ENCODE results near the gene SHC3.
A peak's percentile ranks its signal among the peaks of the same experiment; 100 is the strongest.

The SHC3 gene

GRCh38 chr9:89015336-89015735, 163.3 kb downstream of the SHC3 start:
- no peak for DNase-seq

GRCh38 chr9:89014153-89014552, 164.5 kb downstream of the SHC3 start:
- DNase-seq, result no peak

- no peak for DNase-seq
Observed at GRCh38 chr9:89013660-89014059, 165.0 kb downstream of the SHC3 start.

DNA sequence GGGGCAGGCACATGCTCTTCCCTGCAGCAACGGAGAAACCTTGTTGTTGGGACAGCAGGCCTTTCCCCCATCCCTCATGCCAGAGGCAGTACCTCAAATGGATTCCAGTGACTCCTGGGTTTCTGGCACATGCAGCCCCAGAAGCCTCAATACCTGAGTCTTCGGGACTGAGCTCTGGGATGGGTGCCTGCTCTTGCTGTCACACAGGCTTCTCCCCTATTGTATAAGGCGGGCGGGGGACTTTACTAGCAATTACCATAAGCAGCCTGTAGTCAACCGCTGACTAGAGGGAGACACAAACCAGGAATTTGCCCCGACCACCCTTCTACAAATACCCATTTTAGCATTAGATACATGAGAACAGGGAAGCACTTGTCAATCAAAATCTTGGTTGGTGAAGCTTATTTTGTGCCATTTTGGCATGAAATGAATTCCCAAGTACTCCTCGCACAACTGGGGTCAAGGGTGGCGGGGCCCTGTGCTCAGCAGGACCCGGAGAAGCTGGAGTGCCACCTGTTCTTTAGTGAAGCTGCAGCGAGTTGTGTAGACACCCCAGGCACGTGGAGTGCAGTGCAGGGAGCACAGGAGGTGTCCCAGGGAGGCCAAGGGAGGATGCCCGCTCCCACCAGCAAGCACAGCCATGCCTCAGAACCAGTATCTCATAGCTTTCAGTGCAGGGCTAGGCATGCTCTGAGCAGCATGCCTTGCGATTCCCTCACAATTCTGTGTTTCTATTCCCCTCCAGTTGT, 166.2 kb downstream of the SHC3 start:
- no peak for DNase-seq

GRCh38 chr9:89011683-89012082, 166.9 kb downstream of the SHC3 start:
- no peak for DNase-seq

DNA sequence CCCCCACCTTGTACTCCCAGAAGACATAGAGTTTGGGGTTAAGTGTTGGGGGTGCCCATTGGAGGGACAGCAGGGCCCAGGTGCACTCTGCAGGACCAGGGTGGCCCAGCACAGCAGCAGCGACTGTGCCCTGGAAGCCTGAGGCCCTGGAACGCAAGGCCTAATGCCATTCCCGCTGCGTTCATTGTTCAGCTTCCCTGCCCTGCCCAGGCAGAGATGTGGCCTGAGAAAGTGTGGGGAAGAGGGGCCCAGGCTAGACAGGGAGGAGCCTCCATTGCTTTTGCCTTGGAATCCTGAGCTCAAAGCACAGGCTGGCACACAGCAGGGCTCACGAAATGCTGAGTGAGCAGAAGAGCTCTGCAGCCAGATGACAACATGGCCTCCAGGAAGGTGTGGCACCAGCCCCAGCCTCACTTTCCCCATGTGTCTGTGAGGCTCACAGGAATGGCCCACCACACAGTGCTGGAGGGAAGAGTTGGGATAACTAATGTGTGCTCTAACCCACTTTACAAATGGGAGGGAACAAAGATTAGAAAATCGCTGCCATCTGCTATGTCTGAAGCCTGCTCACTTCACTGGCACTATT, 168.0 kb downstream of the SHC3 start:
- DNase-seq, result peak; percentile 17

- DNase-seq, result no peak
Observed at GRCh38 chr9:89010056-89010455, 168.6 kb downstream of the SHC3 start.

DNA sequence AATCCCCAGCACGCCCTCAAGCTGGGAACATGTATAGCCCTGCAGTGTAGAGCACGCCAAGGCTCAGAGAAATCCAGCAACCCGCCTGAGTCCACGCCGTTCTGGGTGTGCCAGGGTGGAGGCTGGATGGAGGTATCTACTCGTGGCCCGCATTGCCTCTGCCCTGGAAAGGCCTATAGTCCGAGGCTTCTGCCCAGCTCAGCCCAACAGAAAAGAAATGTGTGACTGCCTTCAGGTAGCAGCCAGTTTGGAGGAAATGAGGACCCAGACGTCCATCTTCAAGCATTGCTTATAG, 169.1 kb downstream of the SHC3 start:
- no peak for DNase-seq

DNA sequence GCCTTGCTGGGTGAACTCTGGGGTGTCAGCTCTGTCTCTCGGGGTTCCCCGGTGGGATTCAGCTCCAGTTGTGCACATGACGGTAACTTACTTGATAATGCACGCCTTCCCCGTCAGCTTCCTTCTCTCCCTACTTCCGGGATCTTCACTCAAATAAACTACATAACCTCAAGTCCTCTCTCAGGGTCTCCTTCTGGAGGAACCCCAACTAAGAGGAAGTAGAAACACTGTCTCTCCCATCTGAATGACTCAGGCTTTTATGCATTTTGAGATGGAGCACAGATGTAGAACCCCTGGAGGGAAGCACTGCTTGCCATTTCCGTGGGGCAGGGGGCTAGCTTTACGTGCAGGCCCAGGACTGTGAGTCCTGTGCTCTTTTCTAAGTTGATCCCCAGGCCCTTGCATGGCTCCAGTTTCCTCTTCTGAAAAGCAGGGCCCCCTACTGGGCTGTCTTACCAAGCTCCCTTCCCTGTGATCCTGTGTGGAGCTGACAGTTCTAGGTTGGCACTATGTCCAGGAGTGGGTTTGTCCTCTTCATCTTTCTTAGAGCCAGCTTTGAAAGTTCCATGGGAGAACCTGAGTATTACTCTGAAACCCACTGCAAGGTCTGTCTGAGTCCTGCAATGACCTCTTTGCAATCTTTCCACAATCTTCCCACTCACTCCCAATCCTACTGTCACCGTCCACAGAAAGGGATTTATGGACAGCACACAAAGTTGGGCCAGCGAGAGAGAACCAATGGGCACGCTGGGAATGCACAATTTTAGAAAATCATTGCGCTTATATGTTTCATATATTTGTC, 169.7 kb downstream of the SHC3 start:
- no peak for DNase-seq

DNA sequence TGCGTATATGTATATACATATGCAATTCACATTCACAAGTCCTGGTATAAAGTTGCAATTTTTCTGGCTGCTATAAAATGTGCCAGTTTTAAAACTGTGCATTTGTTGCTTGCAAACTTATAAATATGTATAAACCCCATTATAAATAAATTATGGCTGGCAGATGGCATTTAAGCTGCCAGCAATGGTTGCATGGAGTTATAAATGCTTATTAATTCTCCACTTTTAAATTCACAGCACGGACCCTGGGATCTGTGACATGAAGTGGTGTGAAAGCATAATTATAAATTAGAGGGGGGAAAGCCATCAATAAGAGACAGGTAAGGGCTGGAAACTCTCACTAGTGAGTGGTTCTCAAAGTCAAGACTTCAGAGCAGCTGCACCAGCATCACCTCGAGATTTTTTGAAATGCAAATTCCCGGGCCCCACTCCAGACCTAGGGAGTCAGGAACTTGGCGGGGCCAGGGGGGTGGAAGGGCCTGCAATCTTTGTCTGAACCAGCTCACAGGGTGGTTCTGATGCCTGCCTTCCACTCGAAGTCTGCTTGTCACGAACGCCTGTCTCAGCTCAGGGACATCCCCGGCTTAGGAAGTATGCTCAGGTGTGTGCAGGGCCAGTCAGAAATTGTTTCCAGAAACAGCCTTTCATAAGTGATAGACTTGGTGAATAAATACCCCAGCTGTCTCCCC, 170.4 kb downstream of the SHC3 start:
- no peak for DNase-seq

GRCh38 chr9:89006996-89007967, 171.3 kb downstream of the SHC3 start:
- no peak for DNase-seq

DNA sequence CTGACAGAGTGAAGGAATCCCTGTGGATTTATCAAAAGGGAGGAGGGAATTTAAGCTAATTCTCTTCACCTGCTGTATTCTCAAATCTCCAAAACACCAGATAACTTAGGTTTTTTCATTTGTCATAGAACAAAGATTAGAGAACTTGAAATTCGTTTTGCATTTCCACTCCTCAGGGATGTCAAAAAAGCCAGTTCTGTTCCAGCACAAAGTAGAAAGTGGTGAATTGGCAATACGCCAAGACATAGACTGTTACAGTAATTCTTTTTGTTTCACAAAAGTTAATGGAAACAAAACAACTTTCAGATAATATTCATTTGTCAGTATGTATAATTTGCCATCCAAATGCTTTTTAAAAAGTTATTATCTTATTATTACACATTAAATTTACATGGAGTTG, 172.4 kb downstream of the SHC3 start:
- DNase-seq, result no peak

- no peak for DNase-seq
Observed at GRCh38 chr9:89005323-89005722, 173.3 kb downstream of the SHC3 start.

- DNase-seq, result no peak
Observed at GRCh38 chr9:89002987-89003386, 175.6 kb downstream of the SHC3 start.

DNA sequence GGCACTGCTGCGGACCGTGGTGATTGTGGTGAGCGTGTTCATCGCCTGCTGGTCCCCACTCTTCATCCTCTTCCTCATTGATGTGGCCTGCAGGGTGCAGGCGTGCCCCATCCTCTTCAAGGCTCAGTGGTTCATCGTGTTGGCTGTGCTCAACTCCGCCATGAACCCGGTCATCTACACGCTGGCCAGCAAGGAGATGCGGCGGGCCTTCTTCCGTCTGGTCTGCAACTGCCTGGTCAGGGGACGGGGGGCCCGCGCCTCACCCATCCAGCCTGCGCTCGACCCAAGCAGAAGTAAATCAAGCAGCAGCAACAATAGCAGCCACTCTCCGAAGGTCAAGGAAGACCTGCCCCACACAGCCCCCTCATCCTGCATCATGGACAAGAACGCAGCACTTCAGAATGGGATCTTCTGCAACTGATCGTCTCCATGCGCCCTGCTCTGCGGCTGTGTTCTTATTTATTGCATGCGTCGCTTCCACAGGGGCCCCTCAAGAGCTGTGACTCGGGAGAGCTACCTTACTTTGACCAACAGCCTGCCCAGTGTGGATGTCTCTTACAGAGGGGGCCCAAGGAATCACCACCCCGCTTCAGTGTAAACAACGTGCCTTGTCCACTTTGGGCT, 176.6 kb downstream of the SHC3 start:
- DNase-seq, result no peak

DNA sequence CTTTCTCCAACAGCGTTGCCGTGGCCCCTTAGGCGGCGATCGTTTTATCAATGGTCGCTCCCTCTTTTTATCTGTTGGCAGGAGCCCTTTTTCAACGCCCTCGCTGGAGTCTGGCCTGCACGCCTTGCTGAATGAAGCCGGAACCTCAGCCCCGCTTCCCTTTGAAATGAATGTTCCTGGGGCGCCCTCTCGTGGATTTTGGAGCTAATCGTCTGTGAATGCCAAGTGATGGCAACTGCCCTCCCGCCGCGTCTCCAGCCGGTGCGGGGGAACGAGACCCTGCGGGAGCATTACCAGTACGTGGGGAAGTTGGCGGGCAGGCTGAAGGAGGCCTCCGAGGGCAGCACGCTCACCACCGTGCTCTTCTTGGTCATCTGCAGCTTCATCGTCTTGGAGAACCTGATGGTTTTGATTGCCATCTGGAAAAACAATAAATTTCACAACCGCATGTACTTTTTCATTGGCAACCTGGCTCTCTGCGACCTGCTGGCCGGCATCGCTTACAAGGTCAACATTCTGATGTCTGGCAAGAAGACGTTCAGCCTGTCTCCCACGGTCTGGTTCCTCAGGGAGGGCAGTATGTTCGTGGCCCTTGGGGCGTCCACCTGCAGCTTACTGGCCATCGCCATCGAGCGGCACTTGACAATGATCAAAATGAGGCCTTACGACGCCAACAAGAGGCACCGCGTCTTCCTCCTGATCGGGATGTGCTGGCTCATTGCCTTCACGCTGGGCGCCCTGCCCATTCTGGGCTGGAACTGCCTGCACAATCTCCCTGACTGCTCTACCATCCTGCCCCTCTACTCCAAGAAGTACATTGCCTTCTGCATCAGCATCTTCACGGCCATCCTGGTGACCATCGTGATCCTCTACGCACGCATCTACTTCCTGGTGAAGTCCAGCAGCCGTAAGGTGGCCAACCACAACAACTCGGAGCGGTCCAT, 177.4 kb downstream of the SHC3 start:
- DNase-seq, result peak; percentile 71

- no peak for DNase-seq
Observed at GRCh38 chr9:89000371-89000781, 178.2 kb downstream of the SHC3 start.

DNA sequence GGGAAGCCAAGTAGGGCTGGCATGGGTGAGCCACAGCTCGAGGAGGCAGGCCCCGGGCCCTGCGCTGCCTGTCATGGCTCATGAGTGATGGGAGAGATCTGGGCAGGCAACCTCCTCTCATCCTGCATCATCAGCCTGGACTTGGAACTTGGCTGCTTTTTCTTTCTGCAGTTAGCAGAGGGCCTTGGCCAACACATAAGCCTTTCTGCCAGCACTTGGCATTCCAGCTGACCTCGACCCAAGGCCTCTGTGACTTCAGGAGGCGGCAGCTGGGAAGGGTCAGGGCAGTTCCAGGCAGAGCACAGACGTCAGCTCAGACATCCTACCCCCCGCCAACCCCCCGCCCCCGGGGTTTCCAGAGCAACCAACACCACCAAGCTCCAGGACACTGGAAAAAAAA, 179.7 kb downstream of the SHC3 start:
- no peak for DNase-seq

DNA sequence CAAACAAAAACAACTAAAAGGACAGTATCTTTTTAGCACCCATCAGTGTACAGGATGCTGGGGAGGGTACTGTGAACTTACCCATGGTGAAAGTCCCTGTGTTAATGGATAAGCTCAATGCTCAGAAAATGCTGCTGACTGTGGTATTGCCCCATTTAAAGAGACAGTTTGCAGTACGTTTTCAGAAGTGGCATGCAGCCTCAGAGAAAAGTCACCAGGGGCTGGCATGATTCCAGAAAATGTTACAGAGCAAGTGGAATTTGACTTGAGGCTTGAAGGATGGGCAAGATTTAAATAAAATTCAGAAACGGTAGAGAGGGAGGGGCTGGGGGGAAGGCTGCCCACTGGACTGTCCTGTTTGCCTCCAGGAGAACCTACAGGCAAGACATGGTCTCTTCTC, 180.1 kb downstream of the SHC3 start:
- no peak for DNase-seq

DNA sequence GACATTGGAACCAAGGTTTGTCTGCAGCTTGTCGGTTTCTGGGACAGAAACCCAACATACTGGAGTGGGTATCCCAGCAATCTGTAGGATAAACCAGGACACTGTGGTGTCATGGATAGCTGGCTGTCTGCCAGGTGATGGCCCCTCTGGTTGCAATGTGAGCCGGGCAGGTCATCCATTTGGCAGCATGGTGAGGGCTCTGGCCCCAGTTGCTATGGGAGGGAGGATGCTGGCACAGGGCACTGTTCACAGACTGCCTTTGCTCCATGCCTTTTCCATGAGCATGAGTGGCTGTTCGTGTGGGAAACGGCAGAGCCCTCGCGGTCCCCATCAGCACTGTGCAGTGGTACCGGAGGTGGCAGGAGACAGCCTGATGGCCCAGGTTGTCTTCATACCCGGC, 181.0 kb downstream of the SHC3 start:
- no peak for DNase-seq

DNA sequence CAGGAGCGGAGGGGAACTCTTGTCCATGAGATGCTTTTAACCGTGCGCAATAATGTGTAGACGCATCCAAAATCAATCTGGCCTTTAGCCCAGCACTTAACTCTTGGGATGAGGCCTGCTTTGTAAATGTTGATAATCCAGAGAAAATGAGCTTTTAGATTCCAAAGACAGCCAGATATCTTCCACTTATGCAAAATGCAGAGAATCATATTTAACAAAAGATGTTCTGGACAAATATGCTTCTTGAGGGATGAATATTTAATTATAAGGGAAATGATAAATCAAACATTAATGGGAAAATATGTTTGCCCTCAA, 181.7 kb downstream of the SHC3 start:
- DNase-seq, result no peak

Measured in DMS 273 treated with DMSO at 0.1 percent for 48 hours (cell line).